GM19099 (cell line): ENCODE measurements around the gene FBF1.

Source experiments
- POLR2A ChIP-seq: IDR thresholded peaks from 3 replicates; pipeline ENCODE4 v1.6.1; 2011; ENCODE audit warnings: low read depth; ENCODE audit not compliant: insufficient read length; ENCODE audit errors: extremely low read depth

FBF1 gene

DNA sequence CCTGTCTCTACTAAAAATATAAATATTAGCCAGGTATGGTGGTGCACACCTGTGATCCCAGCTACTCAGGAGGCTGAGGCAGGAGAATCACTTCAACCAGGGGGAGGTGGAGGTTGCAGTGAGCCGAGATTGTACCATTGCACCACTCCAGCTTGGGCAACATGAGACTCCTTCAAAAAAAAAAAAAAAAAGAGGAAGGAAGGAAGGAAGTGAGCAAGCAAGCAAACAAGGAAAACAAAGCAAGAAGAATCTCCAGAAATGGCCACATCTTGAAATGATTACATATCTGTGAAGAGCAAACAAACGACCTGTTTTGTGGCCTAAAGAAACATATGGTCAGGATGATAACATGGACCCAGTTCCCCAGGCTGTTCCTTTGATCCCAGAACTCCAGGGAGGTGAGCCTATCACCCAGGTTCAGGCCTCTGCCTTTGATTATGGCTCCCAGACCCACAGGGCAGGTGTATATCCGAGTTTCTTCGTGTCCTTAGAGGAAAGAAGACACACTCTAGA lies 29.2 kb upstream of the FBF1 start:
- TF ChIP-seq POLR2A: no peak

DNA sequence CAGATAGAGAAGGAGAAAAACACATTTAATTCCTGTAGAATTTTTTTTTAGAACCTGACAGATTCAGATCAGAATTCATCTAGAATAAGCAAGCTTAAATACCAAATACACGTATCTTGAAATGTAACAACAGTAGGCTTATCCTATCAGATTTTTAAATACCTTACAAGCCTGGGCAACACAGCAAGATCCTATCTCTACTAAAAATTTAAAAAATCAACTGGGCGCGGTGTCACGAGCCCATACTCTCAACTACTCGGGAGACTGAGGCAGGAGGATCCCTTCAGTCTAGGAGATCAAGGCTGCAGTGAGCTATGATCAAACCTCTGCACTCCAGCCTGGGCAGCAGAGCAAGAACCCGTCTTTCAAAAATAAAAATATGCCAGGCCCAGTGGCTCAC lies 24.6 kb upstream of the FBF1 start:
- no peak for TF ChIP-seq POLR2A

DNA sequence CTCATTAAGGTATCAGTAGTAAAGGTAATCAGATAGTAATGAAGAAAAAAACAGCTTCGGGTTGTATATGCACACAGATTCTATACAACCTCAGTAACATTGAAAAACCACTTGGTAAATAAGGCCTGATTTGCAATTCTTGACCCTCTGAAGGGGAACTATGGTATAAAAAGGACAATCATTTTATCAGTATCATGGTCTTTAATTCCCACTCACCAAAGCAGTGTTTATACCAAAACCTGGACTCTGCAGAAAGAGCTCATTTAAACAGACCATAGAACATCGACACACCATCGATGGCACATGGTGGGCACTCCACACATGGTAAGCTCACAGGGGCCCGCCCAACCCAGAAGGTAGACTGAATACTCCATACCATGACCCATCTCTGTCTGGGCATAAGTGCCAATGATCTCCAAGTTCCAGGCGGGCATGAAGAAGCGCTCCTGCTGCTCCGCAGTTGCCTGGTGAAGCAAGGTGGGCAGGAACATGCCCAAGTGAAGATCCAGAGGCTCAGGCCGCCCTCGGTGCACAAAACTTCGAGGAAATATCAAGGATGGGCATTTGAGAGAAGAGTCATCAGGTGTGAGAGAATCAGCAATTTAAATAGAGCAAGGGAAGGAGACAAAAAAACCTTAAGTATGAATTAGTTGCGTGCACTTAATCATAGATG lies 19.1 kb upstream of the FBF1 start:
- no peak for TF ChIP-seq POLR2A

DNA sequence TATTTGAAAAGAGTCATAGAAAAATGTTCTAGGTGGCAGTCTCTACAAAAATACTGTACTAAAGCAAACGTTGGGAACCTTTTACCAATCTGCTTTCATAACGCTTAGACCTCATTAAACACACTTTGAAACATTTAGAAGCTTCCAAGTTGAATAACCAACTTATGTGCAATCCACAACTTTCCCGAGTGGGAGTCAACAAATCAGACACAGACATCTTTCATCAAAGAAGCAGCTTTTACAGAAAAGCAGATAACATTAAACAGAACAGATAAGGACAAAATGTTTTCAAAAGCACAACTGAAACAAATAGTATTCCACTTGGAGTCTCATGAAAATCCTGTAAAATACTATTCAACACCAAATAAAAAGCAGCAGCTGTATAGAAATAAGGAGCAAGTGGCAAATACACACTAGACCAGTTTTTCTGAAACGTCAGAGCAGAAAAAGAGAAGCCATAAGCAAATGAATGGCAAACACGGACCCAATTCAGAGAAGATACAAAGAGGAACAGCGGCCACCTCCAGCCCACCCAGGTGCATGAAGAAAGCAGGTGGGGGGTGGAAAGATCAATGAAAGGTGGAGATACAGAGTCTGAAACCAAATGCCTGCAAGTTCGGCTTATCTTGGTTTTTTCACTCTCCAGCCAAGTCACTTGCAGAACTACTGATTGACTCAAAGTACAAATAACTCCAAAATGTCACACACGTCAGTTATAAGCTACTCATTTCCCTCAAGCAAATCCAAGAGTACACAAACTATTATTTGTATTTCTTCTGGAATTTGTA lies 18.4 kb upstream of the FBF1 start:
- TF ChIP-seq POLR2A: no peak

DNA sequence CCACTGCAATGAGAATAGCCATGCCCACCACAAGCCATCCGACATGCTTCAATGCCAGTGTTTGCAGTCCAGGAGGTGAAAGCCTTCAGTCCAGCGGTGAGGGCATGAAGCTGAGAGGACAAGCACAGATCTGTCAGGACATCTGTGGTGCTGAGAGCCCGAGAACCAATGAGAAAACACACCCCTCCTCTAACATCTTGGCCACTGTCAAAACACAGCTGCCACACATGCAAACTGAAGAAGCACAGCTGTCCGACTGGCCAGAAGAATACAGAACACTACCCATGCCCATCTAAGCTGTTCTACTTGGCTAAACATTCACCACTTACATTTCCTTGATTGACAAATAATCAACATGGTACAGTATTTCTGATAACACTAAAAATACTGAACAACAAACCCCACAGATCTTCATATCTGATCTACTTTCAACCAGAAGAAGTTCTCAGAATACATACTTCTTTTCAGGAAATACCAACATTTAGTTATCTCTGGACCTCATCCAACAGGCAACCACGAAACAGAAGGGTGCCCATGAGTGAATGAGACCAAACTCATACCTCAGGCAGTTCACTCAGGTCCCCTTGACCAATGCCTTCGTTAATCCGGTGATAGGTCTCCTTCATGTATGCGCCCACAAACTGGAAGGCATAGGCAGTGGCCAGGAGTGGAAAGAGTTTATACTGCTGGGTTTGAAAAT lies 10.2 kb upstream of the FBF1 start:
- TF ChIP-seq POLR2A: no peak

DNA sequence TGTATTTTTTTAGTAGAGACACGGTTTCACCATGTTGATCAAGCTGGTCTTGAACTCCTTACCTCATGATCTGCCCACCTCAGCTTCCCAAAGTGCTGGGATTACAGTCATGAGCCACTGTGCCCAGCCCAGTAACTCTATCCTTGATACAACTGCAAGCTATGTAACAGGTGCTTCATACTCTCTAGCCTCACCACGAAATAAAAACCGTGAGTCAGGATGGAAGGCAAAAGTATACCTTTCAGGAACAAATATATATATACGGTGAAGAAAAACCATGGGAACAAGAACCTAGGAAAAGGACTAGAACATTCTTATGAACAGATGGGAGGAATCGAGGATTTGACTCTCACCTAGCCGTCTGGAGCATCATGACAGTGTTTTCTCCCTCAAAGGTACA lies 9.6 kb upstream of the FBF1 start:
- TF ChIP-seq POLR2A: no peak

DNA sequence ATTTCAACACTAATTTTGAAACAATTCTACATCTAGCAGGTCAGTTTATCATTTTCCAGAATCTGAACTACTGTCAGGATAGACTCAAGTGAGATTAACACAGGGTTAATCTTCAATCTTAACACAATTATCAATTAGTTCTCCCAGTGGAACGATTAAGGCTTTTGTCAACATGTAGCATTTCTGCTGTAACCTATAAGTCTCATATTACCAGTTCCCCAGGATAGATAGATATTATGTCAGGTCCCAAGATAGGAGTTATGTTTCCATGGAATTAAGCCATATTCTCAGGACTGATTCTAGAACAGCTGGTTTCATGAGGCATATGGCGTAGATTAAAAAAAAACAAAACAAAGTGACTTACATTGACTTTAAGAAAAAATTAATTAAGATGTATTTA lies 4.4 kb upstream of the FBF1 start:
- no peak for TF ChIP-seq POLR2A

DNA sequence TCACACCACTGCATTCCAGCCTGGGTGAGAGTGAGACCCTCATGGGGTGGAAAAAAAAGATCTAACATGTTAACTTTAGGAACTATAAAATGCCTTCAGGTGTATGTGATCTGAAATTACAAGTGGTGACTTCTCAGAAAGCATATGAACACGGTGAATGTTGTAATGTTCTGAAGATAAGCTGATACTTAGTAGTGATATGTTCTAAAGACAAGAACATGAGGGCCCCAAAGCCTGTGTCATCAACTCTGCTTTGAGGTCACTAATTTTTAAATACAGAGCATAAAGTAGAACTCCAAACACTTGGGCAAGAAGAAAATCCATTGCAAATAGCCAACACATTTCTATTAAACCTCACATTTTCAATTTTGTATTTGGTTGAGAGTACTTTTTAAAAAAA lies 2.6 kb upstream of the FBF1 start:
- TF ChIP-seq POLR2A: no peak

DNA sequence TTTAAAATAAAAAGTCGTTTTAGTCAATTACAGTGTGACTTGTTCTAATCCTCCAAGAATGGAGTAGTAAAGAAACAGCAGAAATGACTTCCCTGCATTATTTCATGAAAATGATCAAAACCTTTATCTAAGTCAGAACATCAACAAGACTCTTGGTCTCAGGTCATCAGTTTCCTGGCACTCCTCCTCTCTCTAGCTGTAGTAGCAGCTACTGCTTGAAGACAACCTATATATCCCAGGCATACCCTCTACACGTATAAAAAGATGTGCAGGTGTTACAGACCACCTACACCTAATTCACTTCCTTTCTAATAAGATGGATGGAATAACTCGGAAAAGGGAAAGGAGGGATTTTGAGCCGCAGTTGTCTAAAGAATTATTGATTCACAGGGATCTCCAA lies 1.6 kb upstream of the FBF1 start:
- no peak for TF ChIP-seq POLR2A

DNA sequence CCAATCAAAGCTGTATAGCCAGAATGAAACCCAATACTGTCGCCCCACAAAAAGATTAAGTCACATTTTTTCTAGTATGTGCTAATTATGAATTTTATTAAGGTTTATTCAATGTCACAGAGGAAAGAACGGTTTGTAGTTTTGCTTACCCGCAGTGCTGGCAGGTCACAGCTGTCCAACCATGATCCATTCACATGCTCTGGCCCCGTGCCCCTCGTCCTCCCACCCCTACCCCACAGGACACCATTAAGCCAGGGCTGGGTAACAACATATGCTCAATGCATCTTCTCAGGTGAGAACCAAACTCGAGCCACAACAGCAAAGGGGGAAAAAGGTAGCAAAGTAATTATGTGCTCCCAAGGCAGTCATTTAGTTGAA lies 589 bp upstream of the FBF1 start:
- no peak for TF ChIP-seq POLR2A

DNA sequence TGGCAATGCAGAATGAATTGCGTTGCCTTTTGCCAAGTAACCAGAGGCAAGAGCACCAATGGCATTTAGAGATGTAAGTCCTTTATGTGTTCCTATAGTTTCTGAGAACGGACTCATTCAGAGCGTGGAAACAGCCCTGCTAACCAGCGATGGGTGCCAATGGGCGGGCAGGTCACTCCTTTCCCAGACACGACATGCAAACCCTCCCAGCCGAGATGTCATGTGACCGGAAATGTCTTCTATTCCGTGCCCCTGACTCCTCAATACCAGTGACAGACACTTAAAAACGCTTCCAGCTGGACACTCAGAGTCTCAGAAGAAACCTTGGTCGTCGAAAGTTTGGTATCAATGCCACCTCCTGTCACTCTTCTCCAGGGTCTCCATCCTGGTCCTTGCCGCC lies 3.2 kb downstream of the FBF1 start:
- TF ChIP-seq POLR2A: no peak

DNA sequence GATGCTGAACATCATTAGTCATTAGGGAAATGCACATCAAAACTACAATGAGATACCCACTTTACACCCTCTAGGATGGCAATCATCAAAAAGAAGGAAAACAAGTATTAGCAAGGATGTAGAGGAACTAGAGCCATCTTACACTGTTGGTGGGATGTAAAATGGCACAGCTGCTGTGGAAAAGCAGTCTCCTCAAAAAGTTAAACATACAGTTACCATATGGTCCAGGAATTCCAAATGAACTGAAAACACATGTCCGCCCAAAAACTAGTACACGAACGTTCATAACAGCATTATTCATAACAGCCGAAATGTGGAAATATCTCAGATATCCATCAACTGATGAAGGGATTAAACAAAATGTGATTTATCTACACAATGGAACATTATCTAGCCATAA lies 7.0 kb downstream of the FBF1 start:
- TF ChIP-seq POLR2A: no peak

DNA sequence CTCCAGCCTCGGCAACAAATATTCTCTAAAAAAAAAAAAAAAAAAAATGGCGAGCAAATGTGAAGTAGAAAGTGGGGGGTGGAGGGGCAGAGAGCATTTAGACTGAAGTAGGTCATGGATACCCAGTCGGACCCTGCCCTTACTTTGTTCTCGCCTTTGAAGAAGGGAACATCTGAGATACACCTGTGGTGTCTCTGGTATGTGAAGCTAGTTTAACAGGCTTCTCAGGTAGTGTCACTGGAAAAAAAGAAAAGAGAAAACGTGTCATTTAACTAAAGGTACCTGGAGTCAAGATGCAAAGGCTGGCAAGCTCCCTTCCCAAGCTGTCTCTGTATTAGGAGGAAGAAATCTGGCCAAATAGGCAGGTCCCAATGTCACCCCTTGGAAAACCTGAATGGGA lies 8.0 kb downstream of the FBF1 start:
- no peak for TF ChIP-seq POLR2A

DNA sequence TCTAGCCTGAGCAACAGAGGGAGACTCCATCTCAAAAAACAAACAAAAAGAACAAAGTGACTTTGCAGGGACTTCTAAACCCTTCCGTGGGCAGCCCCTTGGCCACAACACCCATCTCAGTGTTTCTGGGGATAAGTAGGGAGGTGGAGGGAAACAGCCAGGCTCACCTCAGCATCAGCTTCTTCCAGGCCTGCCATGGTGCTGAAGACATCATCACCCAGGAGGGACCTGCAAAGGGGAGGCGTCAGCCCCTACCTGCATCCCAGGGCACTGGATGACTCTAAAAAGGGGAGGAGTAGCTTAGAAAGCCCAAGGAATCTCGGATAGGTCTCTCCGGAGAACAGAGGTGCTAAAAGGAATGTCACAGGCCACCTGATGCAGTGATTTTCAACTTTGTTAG lies 9.8 kb downstream of the FBF1 start:
- no peak for TF ChIP-seq POLR2A

DNA sequence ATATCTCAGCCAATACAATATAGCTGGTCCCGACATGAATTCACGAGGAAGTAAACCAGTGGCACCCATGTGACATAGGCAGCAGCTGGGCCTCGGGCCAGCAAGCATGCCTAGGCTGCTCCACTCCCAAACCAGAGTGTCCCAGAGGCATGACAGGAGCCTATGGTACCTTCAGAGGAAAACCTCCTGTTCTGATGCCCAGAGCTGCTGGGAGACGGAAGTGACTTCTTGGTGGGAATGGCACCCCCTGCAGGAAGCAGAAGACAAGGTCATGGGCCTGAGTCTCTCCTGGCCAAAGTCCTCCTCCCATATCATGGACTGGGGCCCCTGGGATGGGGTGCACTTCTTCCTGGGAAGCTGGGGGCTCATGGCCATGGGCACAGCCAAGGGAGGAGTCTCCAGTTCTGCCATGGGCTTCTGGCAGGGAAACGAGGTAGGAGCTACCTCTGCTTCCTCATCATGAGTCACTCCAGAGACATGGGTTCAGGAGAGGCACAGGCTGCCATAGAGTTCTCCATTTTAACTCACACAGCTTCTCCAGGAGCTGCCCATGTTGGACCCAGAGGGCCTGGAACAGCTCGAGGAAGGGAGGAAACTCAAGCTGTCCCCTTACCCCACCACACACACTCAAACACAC lies 13.4 kb downstream of the FBF1 start:
- TF ChIP-seq POLR2A: no peak

DNA sequence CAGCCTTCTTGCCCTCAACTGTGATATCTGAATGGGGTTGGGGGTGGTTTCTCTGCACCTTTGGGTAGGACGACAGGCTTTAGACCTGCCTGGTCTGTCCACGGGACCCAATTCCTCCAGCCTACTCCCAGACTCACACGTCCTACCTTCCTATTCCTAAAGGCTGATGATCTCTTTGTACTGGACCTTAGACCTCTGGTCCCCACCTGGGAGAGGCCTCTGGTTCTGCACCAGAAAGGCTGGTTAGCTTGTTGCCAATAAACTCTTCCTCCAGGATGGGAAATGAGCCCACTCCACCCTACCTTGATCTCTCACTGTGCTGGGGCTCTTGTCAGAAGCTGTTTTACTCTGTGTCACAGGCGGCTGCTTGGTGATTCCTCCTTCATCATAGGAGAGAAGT lies 14.4 kb downstream of the FBF1 start:
- no peak for TF ChIP-seq POLR2A

DNA sequence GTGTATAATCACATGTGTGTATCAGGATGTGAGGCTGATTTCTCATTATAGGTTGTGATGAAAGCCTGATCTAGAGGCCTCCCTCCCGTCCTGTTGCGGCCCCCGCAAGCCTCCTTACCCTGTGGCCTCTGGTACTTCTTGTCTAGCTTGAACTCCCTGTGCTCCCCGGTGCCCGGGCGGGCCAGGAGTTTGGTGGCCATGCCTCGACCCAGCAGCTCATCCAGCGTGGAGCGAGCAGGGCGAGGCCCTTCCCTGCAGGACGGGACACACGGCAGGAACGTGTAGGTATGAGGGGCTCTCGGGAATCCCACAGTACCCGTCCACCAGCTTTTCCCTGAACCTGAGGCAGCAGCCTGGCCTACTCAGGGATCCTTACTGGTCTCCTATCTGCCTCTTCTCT lies 14.9 kb downstream of the FBF1 start:
- TF ChIP-seq POLR2A: no peak
